Measurements from ENCODE around the gene GNE.
"Not testable (repeated sequence)": the region's sequence is repeated elsewhere in the genome, so short reads cannot be mapped to it uniquely, and the experiment has no call there.

GNE gene

GRCh38 chr9:36258996-36259533 is 817 bp upstream of the GNE start:
- Histone ChIP-seq H3K27ac (peak overlapping the region; percentile 72), H3K4me3 (ENCODE audit: low read depth, low read length) (peak overlapping the region; percentile 90), H3K27me3 (ENCODE audit: insufficient read depth, low read depth, severe bottlenecking) (no peaks in the 10 kb centered on the region), H3K9me3 (ENCODE audit: severe bottlenecking) (no peaks in the 10 kb centered on the region), H3K36me3 (peaks cover 7% of the 10 kb centered on the region)
- TF ChIP-seq CTCF (IDR thresholded peaks at IDR 0.05; ENCODE audit: low read depth, low read length), result no peak
- no peak for DNase-seq

- Histone ChIP-seq H3K36me3 (peaks cover 14% of the 10 kb centered on the region), H3K9me3 (ENCODE audit: severe bottlenecking) (no peaks in the 10 kb centered on the region), H3K27me3 (ENCODE audit: insufficient read depth, low read depth, severe bottlenecking) (no peaks in the 10 kb centered on the region), H3K27ac (no peak overlapping the region), H3K4me3 (ENCODE audit: low read depth, low read length) (no peak overlapping the region)
- DNase-seq, result no peak
- no peak for TF ChIP-seq CTCF (IDR thresholded peaks at IDR 0.05; ENCODE audit: low read depth, low read length)
Observed at GRCh38 chr9:36251428-36251827, 6.8 kb downstream of the GNE start.

GRCh38 chr9:36250079-36250478 is 8.2 kb downstream of the GNE start:
- Histone ChIP-seq H3K4me3 (ENCODE audit: low read depth, low read length) (no peak overlapping the region), H3K36me3 (peaks cover 25% of the 10 kb centered on the region), H3K27me3 (ENCODE audit: insufficient read depth, low read depth, severe bottlenecking) (no peaks in the 10 kb centered on the region), H3K27ac (no peak overlapping the region), H3K9me3 (ENCODE audit: severe bottlenecking) (no peaks in the 10 kb centered on the region)
- DNase-seq, result no peak
- TF ChIP-seq CTCF (IDR thresholded peaks at IDR 0.05; ENCODE audit: low read depth, low read length), result no peak

GRCh38 chr9:36249189-36249588 is 9.1 kb downstream of the GNE start:
- no peaks in the 10 kb centered on the region for H3K27me3 ChIP-seq (ENCODE audit: insufficient read depth, low read depth, severe bottlenecking)
- no peaks in the 10 kb centered on the region for H3K9me3 ChIP-seq (ENCODE audit: severe bottlenecking)
- H3K4me3 ChIP-seq (ENCODE audit: low read depth, low read length), result no peak overlapping the region
- peaks cover 30% of the 10 kb centered on the region for H3K36me3 ChIP-seq
- no peak overlapping the region for H3K27ac ChIP-seq
- no peak for TF ChIP-seq CTCF (IDR thresholded peaks at IDR 0.05; ENCODE audit: low read depth, low read length)
- no peak for DNase-seq

GRCh38 chr9:36248061-36248460 is 10.2 kb downstream of the GNE start:
- DNase-seq; H3K4me3 ChIP-seq (ENCODE audit: low read depth, low read length); H3K27ac ChIP-seq; H3K9me3 ChIP-seq (ENCODE audit: severe bottlenecking); H3K27me3 ChIP-seq (ENCODE audit: insufficient read depth, low read depth, severe bottlenecking): not testable (repeated sequence)
- peaks cover 39% of the 10 kb centered on the region for H3K36me3 ChIP-seq

GRCh38 chr9:36247356-36247755 is 10.9 kb downstream of the GNE start:
- no peak for DNase-seq
- no peak overlapping the region for H3K4me3 ChIP-seq (ENCODE audit: low read depth, low read length)
- TF ChIP-seq CTCF (IDR thresholded peaks at IDR 0.05; ENCODE audit: low read depth, low read length), result no peak
- peaks cover 43% of the 10 kb centered on the region for H3K36me3 ChIP-seq
- H3K27me3 ChIP-seq (ENCODE audit: insufficient read depth, low read depth, severe bottlenecking), result no peaks in the 10 kb centered on the region
- no peak overlapping the region for H3K27ac ChIP-seq
- H3K9me3 ChIP-seq (ENCODE audit: severe bottlenecking), result no peaks in the 10 kb centered on the region
